Left renal pelvis (tissue), 4 donors: Measurements from ENCODE around the gene CGAS. TPM values are rescaled to one million over a fixed set of nuclear protein-coding genes. Genes with fewer than 3 reads are reported as not detected.
A peak's percentile ranks its signal among the peaks of the same experiment; 100 is the strongest.
"Not testable (repeated sequence)": the region's sequence is repeated elsewhere in the genome, so short reads cannot be mapped to it uniquely, and the experiment has no call there.

Experiments
- DNase-seq, 4 donors: peaks; one replicate each; pipeline ENCODE4 v3.0.0-alpha.2; 2013; ENCODE audit warnings: low read depth in 4 of 4, low spot score in 3 of 4
- polyA plus RNA-seq, 4 donors: library from polyadenylated mRNA; unstranded; fragments of 120-200 nt; gene quantifications; one replicate each; pipeline ENCODE4 v1.2.1, GENCODE V29; 2013; ENCODE audit not compliant: insufficient read length in 4 of 4

CGAS gene
- polyA plus RNA-seq, result 1 to 10 TPM; 2.8 to 4.8 (median 3.7) TPM

- peak; percentile 22 to 38 (median 30) for DNase-seq
These were observed at the start of gene CGAS for GRCh38 chr6:73452107-73452461. Gene CGAS (minus strand): TSS chr6:73452297. CDS start chr6:73452181, 116 bp downstream.

GRCh38 chr6:73497915-73498314 is 45.8 kb upstream of the CGAS start:
- no peak for DNase-seq

- no peak for DNase-seq
These were observed 39.3 kb upstream of the CGAS start for GRCh38 chr6:73491377-73491776.

GRCh38 chr6:73487473-73487872 is 35.4 kb upstream of the CGAS start:
- DNase-seq, result no peak

GRCh38 chr6:73484438-73484837 is 32.3 kb upstream of the CGAS start:
- DNase-seq, result no peak

- DNase-seq, result no peak
These were observed 29.9 kb upstream of the CGAS start for GRCh38 chr6:73481969-73482368.

GRCh38 chr6:73477407-73477806 is 25.3 kb upstream of the CGAS start:
- DNase-seq, result no peak

GRCh38 chr6:73476723-73477122 is 24.6 kb upstream of the CGAS start:
- DNase-seq, result no peak

- no peak for DNase-seq
These were observed 19.7 kb upstream of the CGAS start for GRCh38 chr6:73471686-73472290.

GRCh38 chr6:73461537-73462350 is 9.6 kb upstream of the CGAS start, which contains the start of gene MTO1:
Gene MTO1 (plus strand): TSS chr6:73461737. CDS start chr6:73461855, 118 bp downstream.
- DNase-seq, result peak; percentile 73 to 82 (median 76)

GRCh38 chr6:73460056-73460455 is 8.0 kb upstream of the CGAS start:
- DNase-seq, result no peak

- not testable (repeated sequence) for DNase-seq
These were observed 7.4 kb upstream of the CGAS start for GRCh38 chr6:73459474-73459873.

- DNase-seq, result no peak
These were observed 4.0 kb upstream of the CGAS start for GRCh38 chr6:73455865-73456629.

GRCh38 chr6:73451223-73452106 is 632 bp downstream of the CGAS start:
- peak; percentile 10 to 33 (median 24) for DNase-seq

GRCh38 chr6:73443555-73443954 is 8.5 kb downstream of the CGAS start:
- DNase-seq, result no peak

- no peak for DNase-seq
These were observed 16.9 kb downstream of the CGAS start for GRCh38 chr6:73435236-73435635.

GRCh38 chr6:73421534-73421933 is 30.6 kb downstream of the CGAS start:
- no peak for DNase-seq

- no peak for DNase-seq
These were observed 33.9 kb downstream of the CGAS start for GRCh38 chr6:73418081-73418741.

GRCh38 chr6:73413102-73413501 is 39.0 kb downstream of the CGAS start:
- DNase-seq, result no peak

GRCh38 chr6:73409395-73409794 is 42.7 kb downstream of the CGAS start:
- DNase-seq, result no peak
